CD14-positive monocyte (primary cell): ENCODE data around the gene PATJ. TPM values are rescaled to one million over a fixed set of nuclear protein-coding genes. Genes with fewer than 3 reads are reported as not detected.
"Not testable (repeated sequence)": the region's sequence is repeated elsewhere in the genome, so short reads cannot be mapped to it uniquely, and the experiment has no call there.

Source experiments
- DNase-seq, 3 donors: peaks; one replicate each; pipeline ENCODE4 v3.0.0-alpha.2; 2011 to 2022
- H2AFZ ChIP-seq: 2 replicates; pipeline ENCODE4 v1.6.0; 2012; ENCODE audit warnings: mild to moderate bottlenecking, low read depth, low read length, inconsistent platforms; ENCODE audit not compliant: insufficient read depth, poor library complexity, severe bottlenecking
- H3K27ac ChIP-seq, 2 donors: 1 replicate in 1 of 2; 2 replicates in 1 of 2; pipeline ENCODE4 v1.5.1; 2012 to 2013; ENCODE audit warnings: low read length in 2 of 2, control low read depth in 1 of 2, inconsistent platforms in 1 of 2, low read depth in 1 of 2, mild to moderate bottlenecking in 1 of 2
- H3K27me3 ChIP-seq, 2 donors: one replicate each; pipeline versions ENCODE4 v1.6.0 to v1.6.1; 2011 to 2013; ENCODE audit warnings: low read length in 2 of 2; ENCODE audit not compliant: control insufficient read depth in 2 of 2, insufficient read depth in 2 of 2
- H3K36me3 ChIP-seq, 2 donors: replicated peaks in 1 of 2; 1 replicate in 1 of 2; 2 replicates in 1 of 2; pipeline versions ENCODE4 v1.5.1 to v1.6.1; 2012 to 2013; ENCODE audit warnings: low read length in 2 of 2, control low read depth in 1 of 2, inconsistent platforms in 1 of 2, mild to moderate bottlenecking in 1 of 2; ENCODE audit not compliant: insufficient read depth in 2 of 2, control insufficient read depth in 1 of 2
- H3K4me1 ChIP-seq, 2 donors: 1 replicate in 1 of 2; 2 replicates in 1 of 2; pipeline versions ENCODE4 v1.5.1 to v1.6.1; 2012 to 2013; ENCODE audit warnings: low read length in 2 of 2, control low read depth in 1 of 2, inconsistent platforms in 1 of 2, mild to moderate bottlenecking in 1 of 2, moderate library complexity in 1 of 2; ENCODE audit not compliant: insufficient read depth in 2 of 2, control insufficient read depth in 1 of 2
- H3K4me2 ChIP-seq: replicated peaks from 2 replicates; pipeline ENCODE3; 2012; ENCODE audit warnings: low read length, moderate library complexity, mild to moderate bottlenecking; ENCODE audit not compliant: poor library complexity, severe bottlenecking; ENCODE audit errors: extremely low read depth
- H3K4me3 ChIP-seq, 3 experiments: fragments of 200-600 bp in 1 of 3; sonication (generic) in 1 of 3; replicated peaks in 1 of 3; 1 replicate in 2 of 3; 2 replicates in 1 of 3; pipeline ENCODE4 v1.5.1; 2011 to 2013; ENCODE audit warnings: low read length in 3 of 3, mild to moderate bottlenecking in 3 of 3, control low read depth in 2 of 3, low read depth in 2 of 3, inconsistent platforms in 1 of 3, moderate library complexity in 1 of 3
- H3K79me2 ChIP-seq: 2 replicates; pipeline ENCODE4 v1.6.0; 2012; ENCODE audit warnings: mild to moderate bottlenecking, control low read depth, inconsistent platforms, low read length, moderate library complexity; ENCODE audit not compliant: insufficient read depth
- H3K9ac ChIP-seq: 2 replicates; pipeline ENCODE4 v1.6.0; 2017; ENCODE audit warnings: low read length, mild to moderate bottlenecking; ENCODE audit not compliant: insufficient read depth, poor library complexity, severe bottlenecking
- H3K9me3 ChIP-seq, 2 donors: replicated peaks in 1 of 2; 1 replicate in 1 of 2; 2 replicates in 1 of 2; pipeline versions ENCODE4 v1.5.1 to v1.6.1; 2012 to 2013; ENCODE audit warnings: low read length in 2 of 2, control low read depth in 1 of 2; ENCODE audit not compliant: control insufficient read depth in 1 of 2, insufficient read depth in 1 of 2
- H4K20me1 ChIP-seq: 2 replicates; pipeline ENCODE4 v1.6.0; 2012; ENCODE audit warnings: mild to moderate bottlenecking, low read length, control low read depth, moderate library complexity; ENCODE audit not compliant: insufficient read depth
- H3K27ac Mint-ChIP-seq, 7 donors: one replicate each; pipeline ENCODE4 v1.8.0; 2020; ENCODE audit warnings: mild to moderate bottlenecking in 7 of 7, mixed read lengths in 7 of 7, moderate library complexity in 6 of 7, inconsistent platforms in 2 of 7
- H3K27me3 Mint-ChIP-seq, 3 donors: one replicate each; pipeline ENCODE4 v1.8.0; 2021 to 2022; ENCODE audit warnings: low read depth in 3 of 3, mild to moderate bottlenecking in 3 of 3, mixed read lengths in 3 of 3, moderate library complexity in 3 of 3, inconsistent platforms in 1 of 3
- H3K36me3 Mint-ChIP-seq, 2 donors: one replicate each; pipeline ENCODE4 v1.8.0; 2020; ENCODE audit warnings: mixed read lengths in 2 of 2, inconsistent platforms in 1 of 2, mild to moderate bottlenecking in 1 of 2
- H3K4me1 Mint-ChIP-seq: one replicate; pipeline ENCODE4 v1.8.0; 2020; ENCODE audit warnings: mild to moderate bottlenecking, mixed read lengths
- H3K4me3 Mint-ChIP-seq, 2 donors: one replicate each; pipeline ENCODE4 v1.8.0; 2020; ENCODE audit warnings: mild to moderate bottlenecking in 2 of 2, mixed read lengths in 2 of 2, moderate library complexity in 1 of 2
- H3K9me3 Mint-ChIP-seq, 7 donors: one replicate each; pipeline ENCODE4 v1.8.0; 2020 to 2022; ENCODE audit warnings: mixed read lengths in 7 of 7, mild to moderate bottlenecking in 6 of 7, moderate library complexity in 6 of 7, inconsistent platforms in 2 of 7
- WGBS: methylation state at CpG from one replicate; pipeline ENCODE4 v1.1.5; 2013; ENCODE audit warnings: missing lambda C conversion rate; ENCODE audit not compliant: insufficient coverage; 5-methylcytosine and 5-hydroxymethylcytosine counted together
- intact Hi-C, 2 donors: fragments of 100-400 bp; cut with micrococcal nuclease; formaldehyde crosslinking; loops; one replicate each; pipeline versions ENCODE4 v1.15.0 to v1.15.1; 2023
- polyA plus RNA-seq, 3 donors: library from polyadenylated mRNA; depleted of rRNA in 1 of 3; unstranded in 2 of 3; stranded (reverse) in 1 of 3; fragments of 300-500 nt in 2 of 3; fragments of >200 nt in 1 of 3; fragmentation: Illumina TruSeq in 2 of 3; gene quantifications; 1 replicate in 2 of 3; 2 replicates in 1 of 3; pipeline ENCODE4 v1.2.3, GENCODE V29; 2012 to 2021
- TF ChIP-seq, protein P1 (sequence below): fragments of 200-600 bp; IDR thresholded peaks from one replicate; pipeline ENCODE4 v1.8.0; 2022; ENCODE audit warnings: antibody characterized with exemption, mild to moderate bottlenecking

PATJ gene
- polyA plus RNA-seq, 3 donors = 0.01 to 0.23 TPM; not detected in 1

DNA sequence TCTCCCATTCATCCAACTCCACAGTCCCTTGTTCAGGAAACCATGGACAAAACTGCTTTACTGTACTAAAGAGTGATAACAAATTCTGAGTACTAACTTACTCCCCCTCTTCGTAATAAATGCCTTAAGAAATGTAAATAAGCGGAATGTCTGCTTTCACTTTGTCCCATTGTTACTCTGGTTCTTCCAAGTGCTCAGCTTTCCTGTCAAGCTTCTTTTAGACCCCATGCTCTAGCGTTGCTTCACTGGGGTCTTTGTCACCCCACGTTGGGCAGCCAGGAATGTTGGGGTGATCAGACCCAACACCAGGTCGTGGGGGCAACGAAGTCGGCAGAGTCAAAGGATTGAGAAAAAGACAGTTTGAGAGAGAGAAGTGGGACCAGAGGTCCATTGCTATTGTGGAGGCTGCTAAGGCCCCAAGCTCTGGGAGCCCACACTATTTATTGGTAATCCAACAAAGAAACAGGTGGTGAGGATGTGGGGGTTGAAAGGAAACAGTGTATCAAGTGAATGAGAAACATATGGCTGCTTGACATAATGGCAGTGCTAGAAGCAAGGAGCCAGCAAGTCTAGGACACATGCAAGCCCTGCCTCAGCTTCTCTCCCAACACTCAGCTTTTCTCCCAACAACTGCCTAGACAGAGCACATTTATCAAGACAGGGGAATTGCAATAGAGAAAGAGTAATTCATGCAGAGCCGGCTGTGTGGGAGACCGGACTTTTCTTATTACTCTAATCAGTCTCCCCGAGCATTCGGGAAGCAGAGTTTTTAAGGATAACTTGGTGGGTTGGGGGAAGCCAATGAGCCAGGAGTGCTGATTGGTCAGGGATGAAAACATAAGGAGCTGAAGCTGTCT is 441.1 kb downstream of the PATJ start:
- H3K9me3 Mint-ChIP-seq, H3K9ac ChIP-seq, DNase-seq, intact Hi-C loops, H3K4me1 ChIP-seq, H3K79me2 ChIP-seq, H3K4me2 ChIP-seq, H3K4me3 Mint-ChIP-seq, H3K27me3 Mint-ChIP-seq, H3K36me3 ChIP-seq, H3K4me3 ChIP-seq, H3K27me3 ChIP-seq, H4K20me1 ChIP-seq, H3K4me1 Mint-ChIP-seq, H3K9me3 ChIP-seq, H2AFZ ChIP-seq, H3K36me3 Mint-ChIP-seq, H3K27ac ChIP-seq: not testable (repeated sequence)
- peak overlapping the region in 1 of 7 donors; percentile 1 for H3K27ac Mint-ChIP-seq
- 85% methylated on average over 6 of the region's 11 CpGs for WGBS

DNA sequence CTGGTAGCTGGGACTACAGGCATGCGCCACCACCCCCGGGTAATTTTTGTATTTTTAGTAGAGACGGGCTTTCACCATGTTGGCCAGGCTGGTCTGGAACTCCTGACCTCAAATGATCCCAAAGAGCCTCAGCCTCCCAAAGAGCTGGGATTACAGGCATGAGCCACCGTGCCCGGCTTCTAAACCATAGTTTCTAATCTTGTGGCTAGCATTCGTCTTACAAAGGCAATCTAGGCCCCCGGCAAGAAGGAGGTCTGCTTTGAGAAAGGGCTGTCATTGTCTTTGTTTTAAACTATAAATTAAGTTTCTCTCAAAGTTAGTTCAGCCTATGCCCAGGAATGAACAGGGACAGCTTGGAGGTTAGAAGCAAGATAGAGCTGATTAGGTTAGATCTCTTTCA is 442.1 kb downstream of the PATJ start:
- 79% methylated on average over 2 of the region's 7 CpGs for WGBS
- H3K27ac ChIP-seq = no peak overlapping the region
- Mint-ChIP-seq H3K27ac (no peak overlapping the region), H3K4me3 (no peak overlapping the region), H3K27me3 (no peaks in the 10 kb centered on the region), H3K36me3 (no peaks in the 10 kb centered on the region), H3K9me3 (peaks cover 0 to 5% (median 0%) of the 10 kb centered on the region in 7 donors), H3K4me1 (no peaks in the 10 kb centered on the region)
- H3K4me2 ChIP-seq = no peak overlapping the region
- H3K4me3 ChIP-seq = no peak overlapping the region
- H3K4me1 ChIP-seq = no peaks in the 10 kb centered on the region
- no peaks in the 10 kb centered on the region for H4K20me1 ChIP-seq
- TF ChIP-seq, protein P1, sequence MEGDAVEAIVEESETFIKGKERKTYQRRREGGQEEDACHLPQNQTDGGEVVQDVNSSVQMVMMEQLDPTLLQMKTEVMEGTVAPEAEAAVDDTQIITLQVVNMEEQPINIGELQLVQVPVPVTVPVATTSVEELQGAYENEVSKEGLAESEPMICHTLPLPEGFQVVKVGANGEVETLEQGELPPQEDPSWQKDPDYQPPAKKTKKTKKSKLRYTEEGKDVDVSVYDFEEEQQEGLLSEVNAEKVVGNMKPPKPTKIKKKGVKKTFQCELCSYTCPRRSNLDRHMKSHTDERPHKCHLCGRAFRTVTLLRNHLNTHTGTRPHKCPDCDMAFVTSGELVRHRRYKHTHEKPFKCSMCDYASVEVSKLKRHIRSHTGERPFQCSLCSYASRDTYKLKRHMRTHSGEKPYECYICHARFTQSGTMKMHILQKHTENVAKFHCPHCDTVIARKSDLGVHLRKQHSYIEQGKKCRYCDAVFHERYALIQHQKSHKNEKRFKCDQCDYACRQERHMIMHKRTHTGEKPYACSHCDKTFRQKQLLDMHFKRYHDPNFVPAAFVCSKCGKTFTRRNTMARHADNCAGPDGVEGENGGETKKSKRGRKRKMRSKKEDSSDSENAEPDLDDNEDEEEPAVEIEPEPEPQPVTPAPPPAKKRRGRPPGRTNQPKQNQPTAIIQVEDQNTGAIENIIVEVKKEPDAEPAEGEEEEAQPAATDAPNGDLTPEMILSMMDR = no peak
- H3K9ac ChIP-seq = no peak overlapping the region
- H3K27me3 ChIP-seq = no peaks in the 10 kb centered on the region
- no peaks in the 10 kb centered on the region for H3K36me3 ChIP-seq
- no peak for DNase-seq
- no peak overlapping the region for H2AFZ ChIP-seq
- H3K79me2 ChIP-seq = no peaks in the 10 kb centered on the region
- intact Hi-C loops = no loop called here
- H3K9me3 ChIP-seq = no peaks in the 10 kb centered on the region

DNA sequence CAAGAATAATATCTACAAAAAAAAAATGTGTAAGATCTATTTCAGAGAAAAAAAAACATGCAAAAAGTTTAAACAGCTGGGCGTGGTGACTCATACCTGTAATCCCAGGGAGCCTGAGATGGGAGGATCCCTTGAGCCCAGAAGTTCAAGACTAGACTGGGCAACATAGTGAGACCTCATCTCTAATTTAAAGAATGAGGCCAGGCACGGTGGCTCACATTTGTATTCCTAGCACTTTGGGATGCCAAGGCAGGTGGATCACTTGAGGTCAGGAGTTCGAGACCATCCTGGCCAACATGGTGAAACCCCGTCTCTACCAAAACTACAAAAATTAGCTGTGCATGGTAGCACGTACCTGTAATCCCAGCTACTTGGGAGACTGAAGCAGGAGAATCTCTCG is 443.0 kb downstream of the PATJ start:
- not testable (repeated sequence) for H3K27ac Mint-ChIP-seq

More for the DNA sequence above, 443.0 kb downstream of the PATJ start:
- H3K9me3 ChIP-seq, H3K36me3 ChIP-seq, H3K79me2 ChIP-seq, H3K4me1 ChIP-seq, H3K36me3 Mint-ChIP-seq, H2AFZ ChIP-seq, intact Hi-C loops, H3K4me1 Mint-ChIP-seq, H4K20me1 ChIP-seq, H3K27me3 Mint-ChIP-seq, H3K9me3 Mint-ChIP-seq, H3K27ac ChIP-seq, H3K4me3 ChIP-seq, DNase-seq, H3K4me3 Mint-ChIP-seq, H3K4me2 ChIP-seq, H3K27me3 ChIP-seq, H3K9ac ChIP-seq: not testable (repeated sequence)
- 94% methylated on average over 5 of the region's 6 CpGs for WGBS
